HS-5 (cell line): ENCODE measurements around the gene TBC1D19.

Experiments used
- DNase-seq: peaks from one replicate; pipeline ENCODE4 v3.0.0-alpha.2; 2012; ENCODE audit warnings: low read depth

The TBC1D19 gene

GRCh38 chr4:26784207-26784865 is 200.5 kb downstream of the TBC1D19 start:
- no peak for DNase-seq

- no peak for DNase-seq
These were observed 201.4 kb downstream of the TBC1D19 start for GRCh38 chr4:26785312-26785711.

GRCh38 chr4:26785810-26786209 is 201.9 kb downstream of the TBC1D19 start:
- DNase-seq: no peak

DNA sequence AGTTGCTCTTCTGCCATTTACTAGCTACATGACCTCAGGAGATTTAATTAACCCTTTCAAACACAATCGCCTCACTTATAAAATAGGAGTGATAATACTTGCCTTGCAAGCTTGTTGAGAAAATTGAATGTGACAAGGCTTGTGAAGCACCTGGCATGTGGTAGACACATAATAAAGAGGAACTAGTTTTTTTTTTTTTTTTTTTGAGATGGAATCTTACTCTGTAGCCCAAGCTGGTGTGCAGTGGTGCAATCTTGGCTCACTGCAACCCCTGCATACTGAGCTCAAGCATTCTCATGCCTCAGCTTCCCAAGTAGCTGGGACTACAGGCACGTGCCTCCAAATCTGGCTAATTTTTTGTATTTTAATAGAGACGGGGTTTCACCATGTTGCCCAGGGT is 203.0 kb downstream of the TBC1D19 start:
- DNase-seq: no peak

DNA sequence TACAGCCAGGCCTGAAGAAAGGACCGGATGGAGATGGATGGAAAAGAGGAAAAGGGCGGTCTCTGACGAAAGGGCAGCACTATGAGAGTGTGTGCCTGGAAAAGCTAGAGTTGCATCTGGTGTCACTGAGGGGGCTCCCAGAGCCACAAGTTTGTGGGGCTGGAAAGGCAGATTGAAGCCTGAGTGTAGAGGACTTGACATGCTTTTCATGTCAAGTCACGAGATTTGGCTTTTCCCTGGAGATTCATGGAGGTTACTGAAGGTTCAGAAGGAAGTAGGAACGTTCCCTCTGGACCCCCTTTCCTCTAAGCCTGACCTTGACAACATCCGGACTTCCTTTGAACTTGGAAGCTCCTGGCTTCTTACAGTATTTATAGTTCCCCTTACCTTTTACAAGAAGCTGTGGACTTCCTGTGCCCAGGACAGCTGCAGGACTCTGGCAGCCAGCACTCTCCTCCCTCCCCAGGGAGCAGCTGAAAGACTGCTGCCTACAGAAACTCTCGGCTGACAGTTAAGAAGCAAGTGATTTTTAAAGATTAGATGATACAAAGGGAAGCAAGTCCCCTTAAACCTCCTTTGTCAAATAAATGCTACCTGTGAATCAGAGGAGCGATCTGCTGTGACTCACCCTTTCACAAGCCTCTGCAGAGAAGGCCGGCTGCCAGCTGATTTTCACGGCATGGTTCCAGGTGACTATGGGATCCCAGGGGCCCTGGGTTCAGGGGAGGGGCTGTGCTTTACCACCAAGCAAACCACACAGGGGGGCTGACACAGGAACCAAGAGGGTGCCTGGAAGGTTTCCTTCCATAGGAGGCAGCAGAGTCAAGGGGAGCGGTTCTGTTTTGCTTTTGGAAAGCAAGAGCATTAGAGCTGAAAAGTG is 203.8 kb downstream of the TBC1D19 start:
- peak; percentile 32 for DNase-seq

GRCh38 chr4:26788341-26788733 is 204.5 kb downstream of the TBC1D19 start:
- no peak for DNase-seq

DNA sequence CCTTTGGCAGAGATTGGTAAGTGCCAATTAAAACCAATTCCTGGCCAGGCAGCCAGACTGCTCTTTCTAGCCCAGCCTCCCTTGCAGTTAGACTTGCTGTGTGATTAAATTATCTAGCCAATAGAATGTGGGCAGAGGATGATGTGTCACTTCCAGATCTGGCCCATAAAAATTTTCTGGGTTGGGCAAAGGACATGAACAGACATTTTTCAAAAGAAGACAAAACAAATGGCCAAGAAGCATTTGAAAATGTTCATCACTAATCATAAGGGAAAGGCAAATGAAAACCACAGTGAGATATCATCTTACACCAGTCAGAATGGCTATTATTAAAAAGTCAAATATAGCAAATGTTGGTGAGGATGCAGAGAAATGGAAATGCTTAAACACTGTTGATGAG is 205.3 kb downstream of the TBC1D19 start:
- DNase-seq: no peak

- DNase-seq: no peak
These were observed 207.5 kb downstream of the TBC1D19 start for GRCh38 chr4:26791346-26791745.

DNA sequence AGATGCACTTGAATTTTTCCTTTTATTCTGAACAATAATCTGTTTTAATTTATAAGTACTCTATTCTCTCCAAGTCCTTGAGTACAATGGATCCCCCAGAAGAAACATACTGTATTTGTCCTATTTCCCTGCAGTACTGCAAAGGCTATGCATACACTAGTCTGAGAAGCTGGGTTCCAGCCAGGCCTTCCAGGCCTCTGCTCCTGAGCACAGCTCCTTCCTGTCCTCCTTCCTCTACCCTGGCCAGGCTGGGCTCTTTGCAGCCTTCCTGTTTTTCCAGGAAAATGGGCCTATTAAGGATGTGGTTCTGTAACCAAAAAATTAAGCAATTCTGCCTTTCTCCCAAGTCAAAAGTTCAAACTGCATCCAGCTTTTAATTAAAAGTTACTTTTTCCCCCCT is 208.8 kb downstream of the TBC1D19 start:
- no peak for DNase-seq

DNA sequence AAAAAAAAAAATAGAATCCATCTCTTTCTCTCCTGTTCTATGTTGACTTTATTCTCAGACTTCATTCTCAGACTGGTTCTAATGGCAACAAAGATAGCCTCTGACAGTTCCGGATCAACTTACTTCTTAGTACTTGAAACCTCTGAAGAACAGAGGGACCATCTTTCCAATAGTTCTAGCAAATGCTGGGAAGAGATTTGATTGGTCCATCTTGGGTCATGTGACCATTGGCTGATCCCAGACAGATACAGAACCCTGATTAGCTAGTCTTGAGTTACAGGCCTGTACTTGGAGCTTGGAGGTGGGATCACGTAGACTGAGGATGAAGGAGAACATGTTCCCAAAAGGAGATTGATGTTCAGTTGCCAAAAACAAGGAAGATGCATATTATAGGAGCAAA is 209.9 kb downstream of the TBC1D19 start:
- no peak for DNase-seq

DNA sequence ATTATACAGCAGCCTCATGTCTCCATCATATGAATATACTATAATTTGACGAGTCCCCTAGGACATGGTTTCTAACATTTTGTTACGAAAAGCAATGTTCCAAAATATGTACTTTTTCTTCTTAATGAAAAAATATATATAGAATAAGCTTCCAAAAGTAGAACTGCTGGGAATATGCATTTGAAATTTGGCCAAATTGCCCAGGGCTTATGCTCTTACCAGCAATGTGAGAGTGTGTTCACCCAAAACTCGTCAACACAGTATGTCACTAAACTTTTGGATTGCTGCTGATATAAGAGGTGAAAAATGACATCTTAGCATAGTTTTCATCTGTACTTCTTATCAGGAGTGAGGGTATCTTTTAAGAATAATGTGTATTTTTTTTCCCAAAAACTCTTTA is 212.2 kb downstream of the TBC1D19 start:
- no peak for DNase-seq

DNA sequence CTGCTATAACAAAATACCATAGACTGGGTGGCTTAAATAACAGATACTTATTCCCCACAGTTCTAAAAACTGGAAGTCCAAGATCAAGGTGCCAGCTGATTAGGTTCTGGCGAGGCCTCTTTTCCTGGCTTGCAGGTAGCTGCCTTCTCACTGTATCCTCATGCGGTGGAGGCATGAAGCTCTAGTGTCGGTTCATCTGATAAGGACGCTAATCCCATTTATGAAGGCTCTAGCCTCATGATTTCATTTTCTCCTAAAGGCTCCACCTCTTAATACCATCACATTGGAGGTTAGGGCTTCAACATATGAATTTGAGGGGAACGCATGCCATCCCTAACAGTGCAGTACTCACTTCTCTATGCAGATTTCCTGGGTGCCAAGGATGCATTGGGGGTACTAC is 218.9 kb downstream of the TBC1D19 start:
- DNase-seq: no peak

- DNase-seq: no peak
These were observed 219.5 kb downstream of the TBC1D19 start for GRCh38 chr4:26803211-26803861.

DNA sequence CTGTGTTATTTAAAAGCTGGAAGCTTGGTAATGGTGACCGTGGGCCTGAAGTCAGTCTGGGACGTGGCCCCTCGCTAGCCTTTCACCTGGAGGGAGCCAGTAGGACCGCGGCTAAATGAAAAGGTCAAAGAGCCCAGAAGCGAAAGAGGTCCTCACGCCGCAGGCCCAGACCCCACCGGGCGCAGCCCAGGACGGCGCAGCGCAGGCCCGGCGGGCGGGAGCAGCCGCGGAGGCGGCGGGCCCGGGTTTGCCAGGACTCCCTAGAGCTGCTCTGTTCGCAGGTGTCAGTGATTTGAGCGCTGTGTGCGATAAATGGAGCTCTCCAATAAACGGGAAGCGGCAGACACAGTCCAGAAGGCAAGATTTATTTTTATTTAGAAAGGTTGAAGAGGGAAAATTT is 220.6 kb downstream of the TBC1D19 start:
- DNase-seq: no peak

- no peak for DNase-seq
These were observed 221.0 kb downstream of the TBC1D19 start for GRCh38 chr4:26804925-26805324.
